CD1c-positive myeloid dendritic cell (primary cell): Measurements from ENCODE around the gene JMJD7.
A peak's percentile ranks its signal among the peaks of the same experiment; 100 is the strongest.

Experiments
- DNase-seq: peaks from one replicate; pipeline ENCODE4 v3.0.0-alpha.2; 2016; ENCODE audit errors: extremely low spot score

Gene JMJD7

GRCh38 chr15:41801185-41801584 is 26.7 kb upstream of the JMJD7 start:
- DNase-seq, result no peak

GRCh38 chr15:41801850-41802455 is 25.9 kb upstream of the JMJD7 start:
- DNase-seq, result no peak

- DNase-seq, result no peak
These were observed 23.5 kb upstream of the JMJD7 start for GRCh38 chr15:41804361-41804760.

GRCh38 chr15:41804916-41805666 is 22.8 kb upstream of the JMJD7 start:
- DNase-seq, result no peak

GRCh38 chr15:41805711-41806110 is 22.2 kb upstream of the JMJD7 start:
- no peak for DNase-seq

GRCh38 chr15:41806291-41807181 is 21.4 kb upstream of the JMJD7 start:
- DNase-seq, result no peak

GRCh38 chr15:41809121-41809520 is 18.8 kb upstream of the JMJD7 start:
- no peak for DNase-seq

GRCh38 chr15:41809526-41810220 is 18.2 kb upstream of the JMJD7 start:
- no peak for DNase-seq

- DNase-seq, result no peak
These were observed 17.1 kb upstream of the JMJD7 start for GRCh38 chr15:41810651-41811431.

- peak; percentile 83 for DNase-seq
These were observed 16.3 kb upstream of the JMJD7 start for GRCh38 chr15:41811432-41812195.

- DNase-seq, result no peak
These were observed 15.0 kb upstream of the JMJD7 start for GRCh38 chr15:41812820-41813375.

- no peak for DNase-seq
These were observed 14.5 kb upstream of the JMJD7 start for GRCh38 chr15:41813426-41813825.

GRCh38 chr15:41814534-41814933 is 13.4 kb upstream of the JMJD7 start:
- DNase-seq, result no peak

- no peak for DNase-seq
These were observed 11.1 kb upstream of the JMJD7 start for GRCh38 chr15:41816788-41817187.

- no peak for DNase-seq
These were observed 10.6 kb upstream of the JMJD7 start for GRCh38 chr15:41817327-41817726.

GRCh38 chr15:41817781-41818180 is 10.1 kb upstream of the JMJD7 start:
- no peak for DNase-seq

- no peak for DNase-seq
These were observed 8.3 kb upstream of the JMJD7 start for GRCh38 chr15:41819455-41820050.

GRCh38 chr15:41820791-41821423 is 7.0 kb upstream of the JMJD7 start:
- no peak for DNase-seq

GRCh38 chr15:41821831-41822230 is 6.1 kb upstream of the JMJD7 start:
- DNase-seq, result no peak
